Activated T-cell treated with anti-CD3 and anti-CD28 coated beads, Interleukin-2, amount 50 U/mL, for 4 hours (primary cell): ENCODE data around the gene ORM2. TPM values are rescaled to one million over a fixed set of nuclear protein-coding genes. Genes with fewer than 3 reads are reported as not detected.
A peak's percentile ranks its signal among the peaks of the same experiment; 100 is the strongest.
"Not testable (repeated sequence)": the region's sequence is repeated elsewhere in the genome, so short reads cannot be mapped to it uniquely, and the experiment has no call there.

ENCODE experiments used
- ATAC-seq, 2 donors: fragments of 200-7000 bp; cut with Tn5 transposase; one replicate each; pipeline ENCODE4 v1.10.0; 2021
- DNase-seq: peaks from one replicate; pipeline ENCODE4 v3.0.0-alpha.2; 2020
- H3K27me3 Mint-ChIP-seq: one replicate; pipeline ENCODE4 v1.8.0; 2021; ENCODE audit warnings: low read depth, mixed read lengths
- H3K36me3 Mint-ChIP-seq: one replicate; pipeline ENCODE4 v1.8.0; 2022; ENCODE audit warnings: mixed read lengths; ENCODE audit not compliant: insufficient read depth
- H3K4me1 Mint-ChIP-seq: one replicate; pipeline ENCODE4 v1.8.0; 2021; ENCODE audit warnings: low read depth, mixed read lengths
- H3K4me3 Mint-ChIP-seq: one replicate; pipeline ENCODE4 v1.8.0; 2021; ENCODE audit warnings: mild to moderate bottlenecking, moderate library complexity, mixed read lengths
- H3K9me3 Mint-ChIP-seq: one replicate; pipeline ENCODE4 v1.8.0; 2021; ENCODE audit warnings: mixed read lengths
- total RNA-seq, 3 donors: library from RNA; stranded (reverse); gene quantifications; one replicate each; pipeline ENCODE4 v1.2.1, GENCODE V29; 2021

The ORM2 gene
- total RNA-seq, 3 donors from 2014 or later = 0.84 to 1.0 TPM; not detected in 1

GRCh38 chr9:114325684-114326254 lies 3.9 kb upstream of the ORM2 start:
- not testable (repeated sequence) for DNase-seq, H3K4me1 Mint-ChIP-seq, H3K36me3 Mint-ChIP-seq, ATAC-seq, H3K4me3 Mint-ChIP-seq, H3K9me3 Mint-ChIP-seq, H3K27me3 Mint-ChIP-seq

DNA sequence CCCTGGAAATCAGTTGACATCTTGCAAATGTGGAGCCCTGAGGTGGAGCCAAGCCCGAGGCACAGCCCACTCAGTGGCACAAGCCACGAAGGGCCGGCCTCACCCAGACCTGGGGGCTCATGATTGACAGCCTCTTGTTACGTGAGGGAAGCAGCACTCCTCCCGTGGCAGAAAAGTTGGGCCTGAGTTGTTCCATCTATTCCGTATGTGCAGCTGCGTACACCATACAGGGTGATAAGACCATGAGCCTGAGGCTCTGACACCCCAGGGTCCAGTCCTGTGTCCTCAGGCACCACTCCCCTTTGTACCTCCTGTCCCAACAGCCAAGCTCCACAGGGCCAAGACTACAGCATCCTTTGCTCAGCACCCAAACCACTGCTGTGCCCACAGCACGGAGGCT lies 1.9 kb upstream of the ORM2 start:
- H3K27me3 Mint-ChIP-seq = no peaks in the 10 kb centered on the region
- H3K9me3 Mint-ChIP-seq = no peaks in the 10 kb centered on the region
- no peak for ATAC-seq
- DNase-seq = no peak
- H3K4me1 Mint-ChIP-seq = peaks cover 7% of the 10 kb centered on the region
- no peak overlapping the region for H3K4me3 Mint-ChIP-seq
- H3K36me3 Mint-ChIP-seq = no peaks in the 10 kb centered on the region

DNA sequence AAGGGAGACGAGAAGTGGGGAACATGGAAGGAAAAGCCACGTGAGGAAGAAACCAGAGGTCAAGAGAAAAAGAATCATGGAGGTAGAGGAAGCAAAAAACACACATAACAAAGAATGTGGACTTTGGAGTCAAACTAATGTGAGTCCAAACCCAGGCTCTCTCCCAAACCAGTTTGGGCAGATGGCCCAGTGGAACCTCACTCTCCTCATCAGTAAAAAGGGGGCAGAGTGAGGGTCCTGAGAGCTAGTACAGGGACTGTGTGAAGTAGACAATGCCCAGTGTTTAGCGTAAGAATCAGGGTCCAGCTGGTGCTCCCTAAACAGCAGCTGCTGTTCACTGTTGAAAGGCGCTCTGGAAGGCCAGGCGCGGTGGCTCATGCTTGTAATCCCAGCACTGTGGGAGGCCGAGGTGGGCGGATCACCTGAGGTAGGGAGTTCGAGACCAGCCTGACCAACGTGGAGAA lies 1.3 kb upstream of the ORM2 start:
- not testable (repeated sequence) for H3K4me1 Mint-ChIP-seq, DNase-seq, H3K36me3 Mint-ChIP-seq, H3K27me3 Mint-ChIP-seq, H3K9me3 Mint-ChIP-seq, ATAC-seq, H3K4me3 Mint-ChIP-seq

GRCh38 chr9:114328937-114329624 lies 588 bp upstream of the ORM2 start:
- H3K36me3 Mint-ChIP-seq, ATAC-seq, DNase-seq, H3K4me3 Mint-ChIP-seq, H3K4me1 Mint-ChIP-seq, H3K27me3 Mint-ChIP-seq, H3K9me3 Mint-ChIP-seq: not testable (repeated sequence)

- Mint-ChIP-seq H3K4me1 (peaks cover 9% of the 10 kb centered on the region), H3K9me3 (no peaks in the 10 kb centered on the region), H3K4me3 (no peak overlapping the region), H3K36me3 (peaks cover 7% of the 10 kb centered on the region), H3K27me3 (no peaks in the 10 kb centered on the region)
- ATAC-seq (no peak), DNase-seq (no peak)
Measured at GRCh38 chr9:114330636-114331035, 967 bp downstream of the ORM2 start.

- not testable (repeated sequence) for H3K9me3 Mint-ChIP-seq, H3K4me1 Mint-ChIP-seq, DNase-seq, H3K4me3 Mint-ChIP-seq, H3K27me3 Mint-ChIP-seq
- ATAC-seq = peak in 1 of 2 donors; percentile 18
- H3K36me3 Mint-ChIP-seq = peaks cover 12% of the 10 kb centered on the region
Measured at GRCh38 chr9:114331229-114332195, 1.8 kb downstream of the ORM2 start.

DNA sequence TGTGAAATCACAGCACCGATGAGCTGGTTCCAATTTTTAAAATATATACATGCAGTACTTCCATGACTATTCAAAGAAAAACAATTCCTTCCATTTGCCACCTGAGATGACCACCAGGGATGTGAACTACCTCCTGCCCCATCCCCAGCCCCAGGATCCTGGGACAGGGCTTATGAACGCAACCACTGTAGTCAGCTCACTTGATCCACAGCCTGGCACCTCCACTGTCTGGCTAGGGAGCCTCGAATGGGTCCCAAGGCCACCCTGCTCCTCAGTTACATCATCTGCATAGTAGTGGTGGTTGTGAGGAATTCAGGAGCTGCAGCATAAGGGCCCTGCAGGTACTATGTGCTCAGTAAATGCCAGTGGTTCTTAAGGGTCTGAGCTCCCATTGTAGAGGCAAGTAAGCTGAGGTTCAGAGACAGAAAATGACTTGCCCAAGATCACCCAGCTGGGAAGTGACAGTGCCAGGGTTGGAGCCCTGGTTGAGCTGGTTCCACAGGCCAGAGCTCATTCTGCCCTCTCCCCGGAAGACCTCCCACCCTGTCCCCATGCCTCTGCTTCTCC lies 2.9 kb downstream of the ORM2 start:
- not testable (repeated sequence) for H3K4me1 Mint-ChIP-seq, H3K9me3 Mint-ChIP-seq, H3K27me3 Mint-ChIP-seq, ATAC-seq, DNase-seq, H3K4me3 Mint-ChIP-seq
- H3K36me3 Mint-ChIP-seq = peaks cover 20% of the 10 kb centered on the region

- not testable (repeated sequence) for H3K4me3 Mint-ChIP-seq, H3K9me3 Mint-ChIP-seq, DNase-seq, ATAC-seq, H3K27me3 Mint-ChIP-seq, H3K4me1 Mint-ChIP-seq
- peaks cover 25% of the 10 kb centered on the region for H3K36me3 Mint-ChIP-seq
Measured at GRCh38 chr9:114333718-114334117, 4.0 kb downstream of the ORM2 start.

DNA sequence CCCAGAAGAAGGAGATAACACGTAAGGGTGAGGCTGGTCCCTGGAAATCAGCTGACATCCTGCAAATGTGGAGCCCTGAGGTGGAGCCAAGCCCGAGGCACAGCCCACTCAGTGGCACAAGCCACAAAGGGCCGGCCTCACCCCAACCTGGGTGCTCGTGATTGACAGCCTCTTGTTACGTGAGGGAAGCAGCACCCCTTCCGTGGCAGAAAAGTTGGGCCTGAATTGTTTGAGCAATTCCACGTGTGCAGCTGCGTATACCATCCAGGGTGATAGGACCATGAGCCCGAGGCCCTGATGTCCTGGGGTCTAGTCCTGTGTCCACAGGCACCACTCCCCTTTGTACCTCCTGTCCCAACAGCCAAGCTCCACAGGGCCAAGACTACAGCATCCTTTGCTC lies 4.8 kb downstream of the ORM2 start:
- DNase-seq = no peak
- Mint-ChIP-seq H3K4me1 (peaks cover 14% of the 10 kb centered on the region), H3K27me3 (no peaks in the 10 kb centered on the region), H3K4me3 (no peak overlapping the region), H3K9me3 (no peaks in the 10 kb centered on the region), H3K36me3 (peaks cover 32% of the 10 kb centered on the region)
- no peak for ATAC-seq

DNA sequence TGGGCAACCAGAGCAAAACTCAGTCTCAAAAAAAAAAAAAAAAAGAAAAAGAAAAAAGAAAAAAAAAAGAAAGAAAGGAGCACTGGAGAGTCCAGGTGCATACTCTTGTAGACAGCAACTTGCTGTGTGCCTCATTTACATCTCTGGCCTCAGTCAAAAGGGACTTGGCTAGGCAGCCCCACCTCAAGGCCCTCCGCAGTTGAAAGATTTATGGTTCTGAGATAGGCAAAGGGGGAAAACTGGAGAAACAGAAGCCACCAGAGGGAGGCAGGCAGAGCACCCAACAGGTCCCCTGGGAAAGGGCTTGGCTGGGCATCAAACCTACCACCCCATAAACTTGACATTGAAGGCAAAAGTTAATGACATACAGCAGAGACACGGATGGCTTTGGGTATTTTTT lies 6.1 kb downstream of the ORM2 start:
- DNase-seq (no peak), ATAC-seq (no peak)
- Mint-ChIP-seq H3K4me1 (peaks cover 14% of the 10 kb centered on the region), H3K36me3 (peaks cover 40% of the 10 kb centered on the region), H3K27me3 (no peaks in the 10 kb centered on the region), H3K4me3 (no peak overlapping the region), H3K9me3 (no peaks in the 10 kb centered on the region)

GRCh38 chr9:114336157-114336556 lies 6.5 kb downstream of the ORM2 start:
- DNase-seq (no peak), ATAC-seq (no peak)
- Mint-ChIP-seq H3K4me1 (peaks cover 14% of the 10 kb centered on the region), H3K36me3 (peaks cover 40% of the 10 kb centered on the region), H3K4me3 (no peak overlapping the region), H3K27me3 (no peaks in the 10 kb centered on the region), H3K9me3 (no peaks in the 10 kb centered on the region)

GRCh38 chr9:114336699-114337395 lies 7.2 kb downstream of the ORM2 start:
- H3K36me3 Mint-ChIP-seq = peaks cover 44% of the 10 kb centered on the region
- no peak overlapping the region for H3K4me3 Mint-ChIP-seq
- no peaks in the 10 kb centered on the region for H3K9me3 Mint-ChIP-seq
- no peaks in the 10 kb centered on the region for H3K27me3 Mint-ChIP-seq
- DNase-seq (no peak), ATAC-seq (no peak)
- peaks cover 14% of the 10 kb centered on the region for H3K4me1 Mint-ChIP-seq

- no peak for ATAC-seq
- no peak for DNase-seq
- peaks cover 52% of the 10 kb centered on the region for H3K36me3 Mint-ChIP-seq
- peaks cover 10% of the 10 kb centered on the region for H3K4me1 Mint-ChIP-seq
- H3K4me3 Mint-ChIP-seq = no peak overlapping the region
- H3K27me3 Mint-ChIP-seq = no peaks in the 10 kb centered on the region
- no peaks in the 10 kb centered on the region for H3K9me3 Mint-ChIP-seq
Measured at GRCh38 chr9:114338187-114338586, 8.5 kb downstream of the ORM2 start.
